8988T (cell line): ENCODE data around the gene WASHC4.

Experiments used
- DNase-seq: peaks from one replicate; pipeline ENCODE4 v3.0.0; 2011

Gene WASHC4, protein sequence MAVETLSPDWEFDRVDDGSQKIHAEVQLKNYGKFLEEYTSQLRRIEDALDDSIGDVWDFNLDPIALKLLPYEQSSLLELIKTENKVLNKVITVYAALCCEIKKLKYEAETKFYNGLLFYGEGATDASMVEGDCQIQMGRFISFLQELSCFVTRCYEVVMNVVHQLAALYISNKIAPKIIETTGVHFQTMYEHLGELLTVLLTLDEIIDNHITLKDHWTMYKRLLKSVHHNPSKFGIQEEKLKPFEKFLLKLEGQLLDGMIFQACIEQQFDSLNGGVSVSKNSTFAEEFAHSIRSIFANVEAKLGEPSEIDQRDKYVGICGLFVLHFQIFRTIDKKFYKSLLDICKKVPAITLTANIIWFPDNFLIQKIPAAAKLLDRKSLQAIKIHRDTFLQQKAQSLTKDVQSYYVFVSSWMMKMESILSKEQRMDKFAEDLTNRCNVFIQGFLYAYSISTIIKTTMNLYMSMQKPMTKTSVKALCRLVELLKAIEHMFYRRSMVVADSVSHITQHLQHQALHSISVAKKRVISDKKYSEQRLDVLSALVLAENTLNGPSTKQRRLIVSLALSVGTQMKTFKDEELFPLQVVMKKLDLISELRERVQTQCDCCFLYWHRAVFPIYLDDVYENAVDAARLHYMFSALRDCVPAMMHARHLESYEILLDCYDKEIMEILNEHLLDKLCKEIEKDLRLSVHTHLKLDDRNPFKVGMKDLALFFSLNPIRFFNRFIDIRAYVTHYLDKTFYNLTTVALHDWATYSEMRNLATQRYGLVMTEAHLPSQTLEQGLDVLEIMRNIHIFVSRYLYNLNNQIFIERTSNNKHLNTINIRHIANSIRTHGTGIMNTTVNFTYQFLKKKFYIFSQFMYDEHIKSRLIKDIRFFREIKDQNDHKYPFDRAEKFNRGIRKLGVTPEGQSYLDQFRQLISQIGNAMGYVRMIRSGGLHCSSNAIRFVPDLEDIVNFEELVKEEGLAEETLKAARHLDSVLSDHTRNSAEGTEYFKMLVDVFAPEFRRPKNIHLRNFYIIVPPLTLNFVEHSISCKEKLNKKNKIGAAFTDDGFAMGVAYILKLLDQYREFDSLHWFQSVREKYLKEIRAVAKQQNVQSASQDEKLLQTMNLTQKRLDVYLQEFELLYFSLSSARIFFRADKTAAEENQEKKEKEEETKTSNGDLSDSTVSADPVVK

DNA sequence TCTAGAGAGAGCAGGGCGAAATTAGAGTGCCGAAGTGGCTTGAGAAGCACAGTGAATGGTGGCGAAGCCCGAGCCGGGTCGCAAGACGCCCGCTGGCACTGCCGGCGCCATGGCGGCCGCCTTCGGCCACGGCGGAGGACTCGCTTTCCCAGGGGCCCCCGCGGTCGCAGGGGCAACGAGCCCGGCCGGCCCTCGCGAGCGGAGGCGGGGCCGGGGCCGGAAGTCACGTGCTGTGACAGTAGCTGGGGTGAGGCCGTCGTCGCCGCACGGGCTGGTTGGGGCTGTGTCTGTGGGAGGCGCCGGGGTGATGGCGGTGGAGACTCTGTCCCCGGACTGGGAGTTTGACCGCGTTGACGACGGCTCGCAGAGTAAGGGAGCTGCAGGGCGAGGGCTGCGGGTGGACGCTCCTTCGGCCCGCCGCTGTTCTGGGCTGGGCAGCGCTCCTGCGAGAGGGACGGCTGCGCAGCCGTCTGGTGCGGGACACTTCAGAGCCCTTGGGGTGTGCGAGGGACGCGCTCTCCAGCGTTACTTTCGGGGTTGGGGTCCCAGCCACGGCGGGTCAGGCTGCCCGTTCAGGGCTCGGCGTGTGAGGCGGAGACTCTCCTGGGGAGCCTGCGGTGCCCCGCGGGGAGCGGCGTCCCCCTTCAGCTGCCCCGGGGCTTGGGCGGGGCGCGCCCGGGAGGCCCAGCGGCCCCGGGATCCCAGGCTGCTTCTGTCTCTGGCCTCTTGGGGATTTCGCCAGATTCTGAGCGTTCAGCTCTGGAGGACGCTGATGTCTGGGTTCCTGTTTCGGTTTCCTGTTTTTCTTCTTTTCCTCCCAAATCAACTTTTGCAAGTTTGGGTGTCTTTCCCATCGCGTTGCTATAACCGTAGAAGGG, at the start of gene WASHC4:
WASHC4 (plus strand) TSS at position 238 of the 878 bp plus-strand sequence; CDS start at position 308, 70 bp downstream.
- DNase-seq: peak; percentile 84

DNA sequence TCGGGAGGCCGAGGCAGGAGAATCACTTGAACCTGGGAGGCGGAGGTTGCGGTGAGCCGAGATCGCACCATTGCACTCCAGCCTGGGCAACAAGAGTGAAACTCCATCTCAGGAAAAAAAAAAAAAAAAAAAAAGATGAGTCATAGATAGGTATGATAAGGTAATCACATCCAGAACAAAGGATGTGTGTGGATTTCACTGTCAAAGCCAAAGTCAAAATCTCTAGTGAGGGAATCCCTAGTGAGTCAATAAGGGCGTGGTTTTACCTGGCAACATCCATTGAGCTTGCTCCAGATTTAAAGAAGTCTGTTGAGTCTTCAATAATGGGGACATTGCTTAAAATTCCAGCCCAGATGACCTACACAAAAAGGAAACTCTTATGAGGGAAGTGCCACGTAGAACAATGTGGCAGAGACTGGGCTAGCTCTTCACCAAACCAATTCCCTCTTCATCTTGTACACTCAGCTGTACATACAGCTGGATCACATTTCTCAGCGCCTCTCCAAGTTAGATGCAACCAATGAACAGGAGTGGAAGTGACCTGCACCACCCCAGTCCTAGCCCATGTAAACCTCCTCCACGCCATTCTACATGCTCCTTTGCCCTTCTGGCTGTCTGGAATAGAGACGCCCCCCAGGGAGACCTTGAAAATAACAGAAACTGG, 46.7 kb upstream of the WASHC4 start:
- no peak for DNase-seq

DNA sequence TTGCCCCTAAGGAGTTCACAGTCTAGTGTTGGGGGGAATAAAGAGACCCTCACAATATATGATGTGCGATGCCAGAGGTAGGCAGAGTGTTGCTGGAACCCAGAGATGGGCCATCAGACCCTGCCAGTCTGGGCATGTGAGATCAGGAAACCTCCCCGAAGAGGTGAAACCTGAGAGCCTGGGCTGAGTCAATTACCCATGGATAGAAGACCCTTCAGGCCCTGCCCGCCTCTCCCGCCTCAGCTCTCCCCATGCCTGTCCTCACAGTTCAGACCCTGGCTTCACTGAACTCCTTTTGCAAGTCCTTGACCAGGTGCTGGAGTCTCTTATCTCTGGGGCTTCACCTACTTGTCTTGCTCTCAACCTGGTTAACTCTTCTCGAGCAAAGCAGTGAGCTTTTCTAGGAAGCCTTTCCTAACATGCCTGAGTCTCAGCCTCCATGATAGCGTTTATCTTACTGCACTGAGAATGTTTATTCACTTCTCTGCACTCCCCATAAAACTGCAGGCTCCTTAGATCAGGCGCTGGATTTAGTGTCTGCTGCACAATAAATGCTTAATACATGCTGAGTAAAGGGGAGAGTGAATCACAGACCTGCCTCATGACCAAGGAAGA, 42.9 kb upstream of the WASHC4 start:
- no peak for DNase-seq

DNA sequence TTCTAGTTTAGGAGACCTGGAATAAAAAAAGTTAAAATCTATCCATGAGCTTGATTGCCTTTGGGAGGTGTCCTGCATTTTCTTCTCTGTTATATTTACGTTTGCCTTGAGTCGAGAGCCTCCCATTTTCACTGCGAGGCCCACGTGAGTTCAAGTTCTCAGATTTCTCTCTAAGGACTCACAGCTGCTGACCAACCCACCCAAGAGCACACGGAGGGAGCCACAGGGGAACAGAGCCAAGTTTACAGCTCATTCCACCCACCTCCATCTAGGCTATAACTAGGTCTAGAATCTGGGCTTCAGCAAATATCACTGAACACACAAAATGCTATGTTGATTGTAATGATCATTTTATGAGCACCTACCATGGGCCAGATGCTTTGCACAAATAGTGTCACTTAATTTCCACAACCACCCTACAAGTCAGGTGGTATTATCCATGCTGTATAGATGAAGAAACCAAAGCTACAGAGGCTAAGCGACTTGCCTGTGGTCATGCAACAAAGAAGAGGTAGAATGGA, 40.0 kb upstream of the WASHC4 start:
- no peak for DNase-seq

DNA sequence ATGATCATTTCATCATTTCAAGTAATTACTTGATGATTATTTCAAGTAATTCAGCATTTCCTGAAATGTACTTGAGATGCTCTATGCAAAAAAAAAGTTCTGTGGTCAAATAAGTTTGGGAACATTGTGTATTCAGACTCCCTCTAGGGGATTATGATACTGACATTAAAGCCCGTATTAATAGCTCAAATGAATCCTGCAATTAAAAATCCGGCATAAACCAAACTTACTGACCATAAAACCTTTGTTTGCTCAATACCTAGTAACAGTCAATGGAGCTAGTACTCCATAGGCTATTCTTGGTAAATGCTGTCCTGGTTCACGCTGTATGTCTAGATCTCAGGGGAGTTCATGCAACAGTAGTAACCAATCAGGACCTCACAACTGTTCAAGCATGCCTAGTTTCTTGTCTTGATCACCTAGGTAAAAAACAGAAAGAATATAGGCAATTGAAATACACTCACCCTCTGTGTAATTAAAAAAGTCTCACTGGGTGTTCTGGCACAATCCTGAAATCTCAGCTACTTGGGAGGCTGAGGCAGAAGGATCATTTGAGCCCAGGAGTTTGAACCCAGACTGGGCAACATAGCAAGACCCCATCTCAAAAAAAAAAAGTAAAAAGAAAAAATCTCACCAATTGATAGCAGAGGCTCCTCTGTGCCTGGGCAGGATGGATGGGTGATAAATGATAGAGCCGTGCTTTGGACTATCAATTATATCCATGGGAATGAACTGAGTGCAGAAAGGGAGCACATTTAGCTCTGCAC, 37.4 kb upstream of the WASHC4 start:
- DNase-seq: no peak

DNA sequence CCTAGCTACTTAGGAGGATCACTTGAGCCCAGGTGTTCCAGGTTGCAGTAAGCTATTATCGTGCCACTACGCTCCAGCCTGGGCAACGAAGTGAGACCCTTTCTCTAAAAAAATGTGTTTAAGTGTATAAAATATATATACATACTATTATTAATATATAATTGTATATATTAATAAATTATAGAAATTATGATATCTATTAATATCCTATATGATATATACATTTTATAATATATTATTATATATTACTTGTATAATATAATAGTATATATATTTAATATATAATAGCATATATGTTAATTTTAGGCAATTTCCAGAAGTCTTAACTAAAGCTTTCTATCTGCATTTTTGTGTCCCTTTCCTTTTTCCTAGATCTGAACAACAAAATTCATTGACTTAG, 35.5 kb upstream of the WASHC4 start:
- DNase-seq: no peak

DNA sequence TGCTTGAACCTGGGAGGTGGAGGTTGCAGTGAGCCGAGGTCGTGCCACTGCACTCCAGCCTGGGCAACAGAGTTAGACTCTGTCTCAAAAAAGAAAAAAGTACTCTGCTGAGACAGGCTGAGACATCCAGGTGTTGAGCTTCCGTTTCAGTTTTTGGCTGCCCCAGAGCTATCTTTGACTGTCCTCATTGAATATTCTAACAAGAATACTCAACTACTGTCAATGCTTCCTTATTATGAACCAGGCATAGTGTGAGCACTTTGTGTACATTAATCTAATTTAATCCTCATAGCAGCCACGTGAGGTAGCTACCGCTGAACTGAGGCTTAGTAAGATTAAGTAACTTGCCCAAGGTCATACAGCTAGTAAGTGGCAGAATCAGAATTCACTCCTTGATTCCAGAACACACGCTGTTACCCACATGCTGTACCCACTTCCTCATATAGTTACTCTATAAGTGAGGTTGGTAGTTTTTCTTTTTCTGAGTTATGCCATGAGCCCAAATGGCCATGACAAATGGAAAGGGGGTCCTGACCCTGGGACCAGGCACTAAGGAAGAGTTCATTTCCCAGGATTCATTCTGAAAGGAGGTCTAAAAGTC, 34.5 kb upstream of the WASHC4 start:
- DNase-seq: no peak

DNA sequence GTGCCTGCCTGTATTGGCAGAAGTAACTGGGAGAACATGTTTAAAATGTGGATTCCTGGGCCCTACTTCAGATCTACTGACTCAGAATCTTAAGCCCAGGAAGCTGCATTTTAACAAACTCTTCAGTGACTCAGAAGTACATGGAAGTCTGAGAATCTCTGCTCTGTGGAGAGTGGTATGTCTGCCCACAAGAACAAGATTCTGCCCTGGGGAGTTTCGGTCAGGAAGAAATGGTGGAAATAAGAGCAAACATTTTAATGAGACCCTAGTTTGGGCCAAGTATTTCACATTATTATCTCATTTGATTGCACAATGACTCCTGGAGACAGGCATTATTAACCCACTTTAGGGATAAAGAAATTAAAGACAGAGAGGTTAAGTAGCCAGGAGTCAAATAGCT, 31.4 kb upstream of the WASHC4 start:
- DNase-seq: no peak

DNA sequence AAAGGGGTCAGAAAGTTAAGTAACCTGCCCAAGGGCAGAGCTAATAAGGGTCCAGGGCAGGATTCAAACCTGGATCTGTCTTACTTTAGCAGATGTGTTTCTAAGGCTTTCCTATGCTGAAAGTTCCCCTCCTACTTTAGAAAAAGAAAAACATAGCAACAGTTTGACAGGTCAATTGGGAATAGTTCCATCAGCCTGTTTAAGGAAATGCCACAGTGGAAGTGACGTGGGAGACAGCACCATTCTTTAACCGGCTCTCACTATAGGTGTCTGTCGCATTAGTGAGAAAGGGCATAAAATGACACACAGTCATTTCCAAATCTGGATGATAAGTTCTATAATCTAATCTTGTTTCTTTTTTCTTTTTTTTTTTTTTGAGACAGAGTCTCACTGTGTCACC, 30.6 kb upstream of the WASHC4 start:
- no peak for DNase-seq

DNA sequence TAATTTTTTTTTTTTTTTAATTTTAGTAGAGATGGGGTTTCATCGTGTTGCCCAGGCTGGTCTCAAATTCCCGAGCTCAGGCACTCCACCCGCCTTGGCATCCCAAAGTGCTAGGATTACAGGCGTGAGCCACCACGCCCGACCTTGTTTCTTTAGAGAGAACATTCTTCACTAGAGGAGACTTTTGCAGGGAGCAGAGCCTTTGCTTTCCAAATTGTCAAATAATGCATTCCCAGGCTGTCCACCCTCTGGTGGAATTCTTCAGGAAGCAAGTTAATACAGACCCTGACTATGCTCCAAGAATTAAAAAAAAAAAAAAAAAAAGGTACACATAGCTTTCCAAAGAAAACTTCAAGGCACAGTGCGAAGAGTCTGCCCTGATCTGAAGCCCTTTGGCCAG, 30.1 kb upstream of the WASHC4 start:
- DNase-seq: no peak

DNA sequence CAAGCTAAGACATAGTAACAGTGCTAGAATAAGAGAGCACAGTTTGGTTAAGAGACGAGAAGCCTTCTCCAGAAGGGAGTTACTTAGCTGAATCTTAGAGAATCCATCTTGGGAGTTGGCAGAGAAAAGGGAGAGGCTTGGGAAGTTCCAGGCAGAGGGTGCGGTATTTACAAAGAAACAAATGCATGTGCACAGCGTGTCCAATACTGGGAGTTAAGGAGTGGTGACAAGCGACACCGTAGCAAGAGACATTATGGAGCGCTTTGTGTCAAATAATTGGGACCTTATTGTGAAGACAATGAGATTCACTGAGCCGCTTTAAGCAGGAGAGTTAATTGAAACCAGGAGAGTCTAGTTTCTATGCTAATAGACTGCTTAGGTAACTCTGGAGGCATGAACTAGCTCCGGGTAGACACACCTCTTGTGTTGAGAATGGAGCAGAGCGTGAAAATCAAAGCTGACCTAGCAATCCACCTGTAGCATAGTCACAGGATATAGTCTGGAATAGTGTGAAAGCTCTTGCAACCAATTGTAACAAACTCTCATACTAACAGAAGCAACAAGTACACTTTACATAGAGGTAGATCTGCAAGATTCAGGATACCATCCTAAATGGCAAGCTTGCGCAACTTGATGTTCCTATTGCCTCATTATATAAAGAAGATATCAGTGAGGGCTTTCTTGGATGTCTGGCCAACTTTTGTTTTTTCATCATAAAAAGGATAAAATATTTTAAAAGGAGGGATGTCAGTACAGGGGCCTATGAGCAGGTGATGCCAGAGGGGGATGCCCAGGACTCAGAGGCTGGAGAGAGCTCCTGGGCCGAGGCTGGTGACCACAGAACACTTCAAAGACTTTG, 28.6 kb upstream of the WASHC4 start:
- no peak for DNase-seq

DNA sequence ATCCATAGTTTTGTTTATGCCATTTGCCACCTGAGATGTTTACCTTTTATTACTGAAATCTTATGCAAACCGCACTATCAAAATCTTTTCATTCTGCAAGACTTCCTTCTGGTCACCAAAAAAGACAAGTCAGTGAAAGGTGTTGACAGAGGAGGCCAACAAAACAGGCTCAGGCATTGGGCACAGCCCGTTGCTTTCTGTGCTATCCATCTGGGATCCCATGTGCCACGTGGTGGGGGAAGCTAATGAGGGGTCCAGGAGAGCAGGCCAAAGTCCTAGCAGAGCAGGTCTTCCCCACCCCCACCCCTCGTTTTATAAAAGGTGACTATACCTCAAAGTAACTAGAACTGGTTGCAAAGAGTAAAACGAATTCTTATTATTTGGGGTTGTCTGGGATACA, 24.5 kb upstream of the WASHC4 start:
- DNase-seq: no peak

DNA sequence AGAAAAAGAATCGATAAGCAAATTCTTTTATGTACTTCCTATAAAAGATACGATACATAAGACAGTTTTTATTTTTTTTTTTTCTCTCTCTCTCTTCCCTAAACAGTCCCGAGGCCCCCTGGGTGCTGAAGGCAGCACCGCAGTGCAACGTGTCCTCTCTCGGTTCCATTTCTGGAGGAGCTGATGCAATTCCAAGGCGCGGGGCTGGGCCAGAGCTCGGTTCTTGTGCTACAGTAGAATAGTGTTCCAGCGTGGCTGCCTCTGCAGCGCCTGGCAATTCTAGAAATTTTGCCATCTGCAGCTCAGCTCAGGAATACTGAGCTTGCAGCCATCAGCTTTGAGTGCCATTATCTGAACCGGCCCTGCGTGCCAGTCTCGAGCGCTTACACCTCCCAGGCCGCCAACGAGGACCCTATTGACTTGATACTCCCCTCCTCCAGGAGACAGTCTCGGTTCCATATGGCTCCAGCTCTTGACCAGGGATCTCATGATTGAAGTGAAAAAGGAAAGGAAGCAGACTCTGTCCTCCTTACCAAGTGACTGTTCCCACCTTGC, 23.9 kb upstream of the WASHC4 start:
- DNase-seq: no peak

DNA sequence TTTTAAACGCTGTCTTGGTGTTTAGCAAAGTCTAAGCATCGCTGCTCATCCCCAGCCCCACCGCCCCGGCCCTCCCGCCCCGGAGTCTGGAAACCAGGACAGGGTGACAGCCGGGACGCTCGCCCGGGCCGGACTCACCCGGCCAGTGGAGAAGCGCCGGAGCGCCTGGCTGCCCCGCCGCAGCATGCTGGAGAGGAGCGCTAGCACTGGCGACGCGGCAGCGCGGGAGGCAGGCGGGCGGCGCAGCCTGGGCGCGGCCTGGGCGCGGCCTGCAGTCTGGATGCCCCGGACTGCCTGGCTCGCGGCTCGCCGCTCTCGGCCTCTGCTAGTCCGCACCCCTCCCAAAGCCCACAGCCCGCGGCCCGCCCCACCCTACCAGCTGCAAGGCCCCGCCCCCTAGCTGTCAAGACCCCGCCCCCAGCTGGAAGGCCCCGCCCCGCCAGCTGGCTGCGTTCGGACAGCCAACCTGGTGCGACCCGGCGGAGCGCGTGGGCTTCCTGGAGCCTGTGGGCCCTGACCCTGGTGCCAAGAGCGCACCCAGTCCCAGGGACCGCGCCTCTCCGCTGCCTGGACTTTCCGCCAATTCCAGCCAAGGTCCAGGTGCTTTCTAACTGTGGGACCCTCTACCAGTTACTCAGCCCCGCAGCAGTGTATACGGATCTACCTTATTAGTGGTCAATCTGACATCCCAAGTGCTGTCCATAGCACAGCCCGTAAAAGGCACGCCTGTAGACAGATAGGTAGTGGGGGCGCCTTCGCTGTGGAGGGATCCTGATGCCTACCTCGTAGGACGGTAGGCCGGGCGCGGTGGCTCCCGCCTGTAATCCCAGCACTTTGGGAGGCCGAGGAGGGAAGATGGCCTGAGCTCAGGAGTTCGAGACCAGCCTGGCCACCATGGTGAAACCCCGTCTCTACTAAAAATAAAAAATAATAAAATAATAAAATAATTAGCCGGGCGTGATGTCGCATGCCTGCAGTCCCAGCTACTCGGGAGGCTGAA, 23.0 kb upstream of the WASHC4 start, which contains the start of gene ALDH1L2:
ALDH1L2 (minus strand) TSS at position 208 of the 1,000 bp plus-strand sequence; CDS start at position 186, 22 bp downstream.
- DNase-seq: peak; percentile 55

DNA sequence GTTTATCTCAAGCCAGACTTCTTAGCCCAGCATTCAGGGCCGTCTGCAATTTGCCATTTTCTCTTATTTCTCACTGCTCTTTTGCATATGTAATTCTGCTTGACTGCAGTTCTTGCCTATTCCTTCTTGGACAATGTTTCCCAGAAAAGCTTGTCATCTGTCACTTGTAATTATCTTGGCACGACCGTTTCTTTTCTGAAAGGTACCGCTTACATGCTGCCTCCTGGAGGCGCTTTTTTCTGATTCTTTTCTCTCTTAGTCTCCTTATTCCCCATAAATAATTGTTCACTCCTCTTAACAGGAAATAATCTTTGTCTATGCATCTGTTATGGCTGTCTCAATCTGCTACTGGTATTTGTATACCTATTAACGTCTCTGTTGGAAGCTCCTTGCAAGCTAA, 22.0 kb upstream of the WASHC4 start:
- DNase-seq: no peak

DNA sequence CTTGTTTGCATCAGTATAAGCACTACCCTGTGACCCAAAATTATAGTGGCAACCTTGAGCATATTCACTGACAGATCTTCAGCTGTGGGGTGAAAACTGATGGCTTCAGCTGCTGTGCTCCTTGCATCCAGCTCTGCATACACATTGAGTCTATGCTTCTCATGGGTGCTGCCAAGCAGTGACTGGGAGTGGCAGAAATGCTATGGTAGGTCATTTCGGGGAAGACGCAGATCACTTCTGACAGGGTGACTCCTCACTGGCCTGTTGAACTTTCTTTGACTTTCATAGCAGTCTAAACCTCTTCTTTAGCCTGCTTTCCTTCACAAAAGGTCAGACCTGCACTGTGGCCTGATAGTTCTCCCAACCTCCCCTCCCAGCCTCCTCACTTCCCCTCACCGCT, 17.7 kb upstream of the WASHC4 start:
- no peak for DNase-seq

DNA sequence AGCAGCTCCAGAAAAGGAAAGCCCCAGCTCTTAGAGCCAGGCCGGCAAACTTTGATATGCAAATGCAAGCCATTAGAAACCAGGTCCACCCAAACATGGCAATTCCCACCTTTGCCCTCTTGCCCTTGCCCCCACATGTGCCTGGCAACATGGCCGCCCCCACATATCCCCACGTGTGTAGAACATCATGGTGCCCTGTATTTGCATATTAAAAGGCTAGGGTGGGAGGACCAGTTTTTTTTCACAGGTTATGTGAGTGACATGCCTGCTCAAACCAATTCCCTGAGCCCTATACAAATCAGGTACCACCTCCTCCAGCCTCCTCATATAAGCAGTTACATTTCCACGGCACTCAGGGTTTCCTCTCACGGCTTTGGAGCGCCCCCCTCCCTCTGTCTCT, 17.2 kb upstream of the WASHC4 start:
- no peak for DNase-seq
